GM06990 (cell line): ENCODE measurements around the gene NUDCD3.

Source experiments
- DNase-seq: peaks from one replicate; pipeline ENCODE4 v3.0.0-alpha.2; 2011; ENCODE audit not compliant: insufficient read length; ENCODE audit errors: extremely low read depth
- H3K27me3 ChIP-seq: replicated peaks from 2 replicates; pipeline ENCODE4 v1.6.0; 2011; ENCODE audit warnings: low read length; ENCODE audit not compliant: control insufficient read depth, insufficient read depth
- H3K36me3 ChIP-seq: 2 replicates; pipeline ENCODE4 v1.5.1; 2011; ENCODE audit warnings: low read length; ENCODE audit not compliant: control insufficient read depth, insufficient read depth
- H3K4me3 ChIP-seq: replicated peaks from 2 replicates; pipeline ENCODE4 v1.5.1; 2011; ENCODE audit warnings: low read depth, mild to moderate bottlenecking, control low read depth, low read length
- CTCF ChIP-seq: IDR thresholded peaks from 2 replicates; pipeline ENCODE4 v1.5.1; 2011; ENCODE audit warnings: low read length, control low read depth, mild to moderate bottlenecking, inconsistent platforms; ENCODE audit not compliant: insufficient read depth, poor library complexity, severe bottlenecking

NUDCD3 gene

GRCh38 chr7:44472843-44473242 lies 17.6 kb downstream of the NUDCD3 start:
- no peak for TF ChIP-seq CTCF
- Histone ChIP-seq H3K4me3 (no peak overlapping the region), H3K36me3 (peaks cover 11% of the 10 kb centered on the region), H3K27me3 (no peaks in the 10 kb centered on the region)
- no peak for DNase-seq

GRCh38 chr7:44471850-44472249 lies 18.6 kb downstream of the NUDCD3 start:
- no peak for DNase-seq
- Histone ChIP-seq H3K27me3 (no peaks in the 10 kb centered on the region), H3K4me3 (no peak overlapping the region), H3K36me3 (peaks cover 11% of the 10 kb centered on the region)
- TF ChIP-seq CTCF: no peak

- DNase-seq: no peak
- no peak for TF ChIP-seq CTCF
- Histone ChIP-seq H3K36me3 (peaks cover 13% of the 10 kb centered on the region), H3K4me3 (no peak overlapping the region), H3K27me3 (no peaks in the 10 kb centered on the region)
Measured at GRCh38 chr7:44471436-44471835, 19.0 kb downstream of the NUDCD3 start.

GRCh38 chr7:44470628-44471245 lies 19.7 kb downstream of the NUDCD3 start:
- no peak overlapping the region for H3K4me3 ChIP-seq
- DNase-seq: no peak
- no peaks in the 10 kb centered on the region for H3K27me3 ChIP-seq
- H3K36me3 ChIP-seq: peaks cover 9% of the 10 kb centered on the region
- no peak for TF ChIP-seq CTCF

- no peak for TF ChIP-seq CTCF
- Histone ChIP-seq H3K4me3 (no peak overlapping the region), H3K36me3 (peaks cover 9% of the 10 kb centered on the region), H3K27me3 (no peaks in the 10 kb centered on the region)
- no peak for DNase-seq
Measured at GRCh38 chr7:44470135-44470479, 20.4 kb downstream of the NUDCD3 start.
